Neural cell (in vitro differentiated cells): ENCODE results near the gene TAF1L.

Experiments used
- EP300 ChIP-seq: fragments of 450-650 bp; conservative IDR thresholded peaks from 2 replicates; pipeline ENCODE4 v1.6.1; 2014; ENCODE audit warnings: antibody characterized with exemption, mild to moderate bottlenecking, moderate library complexity; ENCODE audit not compliant: poor library complexity, severe bottlenecking
- RAD21 ChIP-seq: fragments of 450-650 bp; conservative IDR thresholded peaks from 2 replicates; pipeline ENCODE4 v1.6.1; 2014; ENCODE audit warnings: antibody characterized with exemption, mild to moderate bottlenecking, moderate library complexity
- TF ChIP-seq, protein P1 (sequence below): fragments of 450-650 bp; IDR thresholded peaks from 2 replicates; pipeline ENCODE4 v1.5.1; 2014; ENCODE audit warnings: antibody characterized with exemption, mild to moderate bottlenecking, moderate library complexity; ENCODE audit not compliant: poor library complexity, severe bottlenecking

DNA sequence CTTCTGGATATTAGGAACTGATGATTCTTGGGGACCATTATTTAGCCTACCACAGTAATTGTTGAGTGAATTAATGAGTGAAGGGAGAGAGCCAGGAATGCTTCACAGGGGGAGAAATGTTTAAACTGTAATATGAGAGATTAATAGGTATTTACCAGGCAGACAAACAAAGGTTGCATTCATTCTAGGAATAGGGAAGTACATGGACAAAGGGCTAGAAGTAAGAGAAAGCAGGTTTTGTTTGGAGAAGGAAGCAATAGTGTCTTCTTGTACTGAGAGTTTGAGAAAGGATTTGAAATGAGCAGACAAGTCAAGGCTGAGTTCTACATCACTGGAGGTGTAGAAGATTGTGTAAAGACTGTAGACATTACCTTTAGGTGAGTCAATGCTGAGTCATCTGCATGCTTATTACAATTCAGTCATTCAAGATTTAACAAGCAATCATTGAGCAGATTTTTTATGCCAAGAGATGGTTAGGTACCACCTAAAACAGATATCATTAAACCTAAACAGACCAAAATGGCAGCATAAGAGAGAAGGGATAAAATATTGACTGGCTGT, 8.0 kb downstream of the TAF1L start:
- TF ChIP-seq EP300 (no peak), RAD21 (no peak)
- TF ChIP-seq, protein P1, sequence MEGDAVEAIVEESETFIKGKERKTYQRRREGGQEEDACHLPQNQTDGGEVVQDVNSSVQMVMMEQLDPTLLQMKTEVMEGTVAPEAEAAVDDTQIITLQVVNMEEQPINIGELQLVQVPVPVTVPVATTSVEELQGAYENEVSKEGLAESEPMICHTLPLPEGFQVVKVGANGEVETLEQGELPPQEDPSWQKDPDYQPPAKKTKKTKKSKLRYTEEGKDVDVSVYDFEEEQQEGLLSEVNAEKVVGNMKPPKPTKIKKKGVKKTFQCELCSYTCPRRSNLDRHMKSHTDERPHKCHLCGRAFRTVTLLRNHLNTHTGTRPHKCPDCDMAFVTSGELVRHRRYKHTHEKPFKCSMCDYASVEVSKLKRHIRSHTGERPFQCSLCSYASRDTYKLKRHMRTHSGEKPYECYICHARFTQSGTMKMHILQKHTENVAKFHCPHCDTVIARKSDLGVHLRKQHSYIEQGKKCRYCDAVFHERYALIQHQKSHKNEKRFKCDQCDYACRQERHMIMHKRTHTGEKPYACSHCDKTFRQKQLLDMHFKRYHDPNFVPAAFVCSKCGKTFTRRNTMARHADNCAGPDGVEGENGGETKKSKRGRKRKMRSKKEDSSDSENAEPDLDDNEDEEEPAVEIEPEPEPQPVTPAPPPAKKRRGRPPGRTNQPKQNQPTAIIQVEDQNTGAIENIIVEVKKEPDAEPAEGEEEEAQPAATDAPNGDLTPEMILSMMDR, result no peak
